ENCODE measurements around the gene PHF20. TPM values are rescaled to one million over a fixed set of nuclear protein-coding genes. Genes with fewer than 3 reads are reported as not detected.
A peak's percentile ranks its signal among the peaks of the same experiment; 100 is the strongest.
"Not testable (repeated sequence)": the region's sequence is repeated elsewhere in the genome, so short reads cannot be mapped to it uniquely, and the experiment has no call there.

Gene PHF20
- total RNA-seq: 100 to 1,000 TPM; 119 to 126 TPM
- polyA plus RNA-seq (2013, experiment 1 of 2): 68.8 TPM
- 63.8 TPM for polyA plus RNA-seq (2013, experiment 2 of 2)
- 50.7 to 281 (median 106) reads per million in 172 experiments for total RNA-seq

GRCh38 chr20:35771689-35772562 lies at the start of gene PHF20:
Gene PHF20 (plus strand): TSS chr20:35772015. CDS start chr20:35801523, 29,508 bp downstream.
- intact Hi-C loops (cut with DNase I, micrococcal nuclease): loop anchor here (1.0 to 10.0 kb wide), 4 partner anchors 30 to 317 kb away; partner anchors contain the start of genes RBM39 (in 2 of the 2) and CEP250 (in 1 of the 2)
- Mint-ChIP-seq H3K9me3 (peaks cover 3% of the 10 kb centered on the region), H3K27ac (peak within 1 kb of the TSS; percentile 96), H3K27me3 (no peaks in the 10 kb centered on the region), H3K36me3 (ENCODE audit: low read depth) (peaks cover 44% of the 10 kb centered on the region), H3K4me1 (ENCODE audit: low read depth) (peaks cover 75% of the 10 kb centered on the region), H3K4me3 (peak within 1 kb of the TSS; percentile 97)
- DNase-seq (peak; percentile 100), ATAC-seq (ENCODE audit: poor library complexity) (peak; percentile 84)
- Histone ChIP-seq H3K9me3 (ENCODE audit: control insufficient read depth in 1 of 2, insufficient read depth in 1 of 2, low read length in 2 of 2) (no peaks in the 10 kb centered on the region), H3K27me3 (ENCODE audit: control insufficient read depth in 1 of 2, insufficient read depth in 2 of 2, low read length in 2 of 2) (no peaks in the 10 kb centered on the region), H3K36me3 (ENCODE audit: insufficient read depth, low read length) (peaks cover 12% of the 10 kb centered on the region), H3K27ac (ENCODE audit: low read depth in 1 of 2, low read length in 2 of 2) (peak within 1 kb of the TSS; percentile 86 to 96), H3K4me3 (ENCODE audit: low read length) (peak within 1 kb of the TSS; percentile 79), H3K4me1 (ENCODE audit: insufficient read depth, low read length) (peaks cover 84% of the 10 kb centered on the region)
- ChIA-PET CTCF (interaction anchor here (1.0 to 4.5 kb wide), 4 partner anchors 29 to 182 kb away, joined by 3 to 32 read pairs (median 10); partner anchors contain the start of genes RBM39 and SCAND1), POLR2A (interaction anchor here (0.6 to 15.8 kb wide), 26 partner anchors 9 to 1779 kb away, joined by 3 to 891 read pairs (median 4); partner anchors contain the start of genes CEP250, CPNE1, NFS1 and RBM12)
- TF ChIP-seq, protein P1, sequence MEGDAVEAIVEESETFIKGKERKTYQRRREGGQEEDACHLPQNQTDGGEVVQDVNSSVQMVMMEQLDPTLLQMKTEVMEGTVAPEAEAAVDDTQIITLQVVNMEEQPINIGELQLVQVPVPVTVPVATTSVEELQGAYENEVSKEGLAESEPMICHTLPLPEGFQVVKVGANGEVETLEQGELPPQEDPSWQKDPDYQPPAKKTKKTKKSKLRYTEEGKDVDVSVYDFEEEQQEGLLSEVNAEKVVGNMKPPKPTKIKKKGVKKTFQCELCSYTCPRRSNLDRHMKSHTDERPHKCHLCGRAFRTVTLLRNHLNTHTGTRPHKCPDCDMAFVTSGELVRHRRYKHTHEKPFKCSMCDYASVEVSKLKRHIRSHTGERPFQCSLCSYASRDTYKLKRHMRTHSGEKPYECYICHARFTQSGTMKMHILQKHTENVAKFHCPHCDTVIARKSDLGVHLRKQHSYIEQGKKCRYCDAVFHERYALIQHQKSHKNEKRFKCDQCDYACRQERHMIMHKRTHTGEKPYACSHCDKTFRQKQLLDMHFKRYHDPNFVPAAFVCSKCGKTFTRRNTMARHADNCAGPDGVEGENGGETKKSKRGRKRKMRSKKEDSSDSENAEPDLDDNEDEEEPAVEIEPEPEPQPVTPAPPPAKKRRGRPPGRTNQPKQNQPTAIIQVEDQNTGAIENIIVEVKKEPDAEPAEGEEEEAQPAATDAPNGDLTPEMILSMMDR (IDR thresholded peaks at IDR 0.05): no peak

DNA sequence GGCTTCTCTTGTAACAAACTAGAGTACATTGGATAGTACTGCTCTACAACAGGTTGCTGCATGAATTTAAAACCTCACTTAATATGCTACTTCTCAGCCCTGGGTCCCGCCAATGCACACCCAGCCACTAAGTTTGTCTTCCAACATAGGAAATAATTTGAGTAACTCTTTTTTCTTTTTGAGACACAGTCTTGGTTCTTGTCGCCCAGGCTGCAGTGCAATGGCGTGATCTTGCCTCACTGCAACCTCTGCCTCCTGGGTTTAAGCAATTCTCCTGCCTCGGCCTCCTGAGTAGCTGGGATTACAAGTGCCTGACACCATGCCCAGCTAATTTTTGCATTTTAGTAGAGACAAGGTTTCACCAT lies 48.6 kb upstream of the PHF20 start:
- H3K9me3 Mint-ChIP-seq; H3K4me3 ChIP-seq (ENCODE audit: low read length); H3K4me3 Mint-ChIP-seq; H3K27ac ChIP-seq (ENCODE audit: low read depth in 1 of 2, low read length in 2 of 2); H3K27me3 Mint-ChIP-seq; DNase-seq; ATAC-seq (ENCODE audit: poor library complexity); H3K9me3 ChIP-seq (ENCODE audit: control insufficient read depth in 1 of 2, insufficient read depth in 1 of 2, low read length in 2 of 2); H3K27me3 ChIP-seq (ENCODE audit: control insufficient read depth in 1 of 2, insufficient read depth in 2 of 2, low read length in 2 of 2): not testable (repeated sequence)
- H3K36me3 ChIP-seq (ENCODE audit: insufficient read depth, low read length): peaks cover 97% of the 10 kb centered on the region
- intact Hi-C loops (cut with DNase I, micrococcal nuclease): loop anchor here (5.0 to 10.0 kb wide), 3 partner anchors 52 to 1172 kb away; partner anchors contain the start of gene PHF20 (in 1 of the 2)
- ChIA-PET CTCF (interaction anchor here (2.5 kb wide), 1 partner anchor 17 kb away, joined by 6 read pairs; no protein-coding TSS in a partner anchor), POLR2A (interaction anchor here (0.6 to 1.8 kb wide), 3 partner anchors 19 to 106 kb away, joined by 3 to 4 read pairs (median 3); partner anchors contain the start of gene RBM39)
- peaks cover 45% of the 10 kb centered on the region for H3K4me1 ChIP-seq (ENCODE audit: insufficient read depth, low read length)
- Mint-ChIP-seq H3K4me1 (ENCODE audit: low read depth) (peaks cover 48% of the 10 kb centered on the region), H3K36me3 (ENCODE audit: low read depth) (peaks cover 98% of the 10 kb centered on the region), H3K27ac (peak overlapping the region; percentile 7)

DNA sequence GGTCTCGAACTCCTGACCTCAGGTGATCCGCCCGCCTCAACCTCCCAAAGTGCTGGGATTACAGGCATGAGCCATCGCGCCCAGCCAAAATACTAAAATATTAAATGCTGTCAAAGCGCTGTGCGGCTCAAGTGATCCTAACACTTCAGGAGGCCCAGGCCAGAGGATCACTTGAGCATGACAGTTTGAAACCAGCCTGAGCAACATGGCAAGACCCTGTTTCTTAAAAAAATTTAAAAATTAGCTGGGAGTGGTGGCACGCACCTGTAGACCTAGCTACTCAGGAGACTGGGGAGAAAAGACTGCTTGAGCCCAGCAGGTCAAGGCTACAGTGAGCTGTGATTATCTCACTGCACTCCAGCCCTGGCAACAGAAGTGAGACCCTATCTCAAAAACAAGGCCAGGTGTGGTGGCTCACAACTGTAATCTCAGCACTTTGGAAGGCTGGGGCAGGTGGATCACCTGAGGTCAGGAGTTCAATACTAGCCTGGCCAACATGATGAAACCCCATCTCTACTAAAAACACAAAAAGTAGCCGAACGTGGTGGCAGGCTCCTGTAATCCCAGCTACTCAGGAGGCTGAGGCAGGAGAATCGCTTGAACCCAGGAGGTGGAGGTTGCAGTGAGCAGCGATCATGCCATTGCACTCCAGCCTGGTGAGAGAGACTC lies 48.0 kb upstream of the PHF20 start:
- peaks cover 48% of the 10 kb centered on the region for H3K4me1 Mint-ChIP-seq (ENCODE audit: low read depth)
- H3K36me3 ChIP-seq (ENCODE audit: insufficient read depth, low read length): peaks cover 97% of the 10 kb centered on the region
- ChIA-PET CTCF (interaction anchor here (2.5 kb wide), 1 partner anchor 16 kb away, joined by 6 read pairs; no protein-coding TSS in a partner anchor), POLR2A (interaction anchor here (1.0 to 1.8 kb wide), 3 partner anchors 8 to 22 kb away, joined by 3 to 4 read pairs (median 3); partner anchors contain the start of gene RBM39)
- intact Hi-C loops (cut with DNase I, micrococcal nuclease): loop anchor here (5.0 to 10.0 kb wide), 3 partner anchors 51 to 1171 kb away; partner anchors contain the start of gene PHF20 (in 1 of the 2)
- H3K27ac ChIP-seq (ENCODE audit: low read depth in 1 of 2, low read length in 2 of 2); H3K27me3 ChIP-seq (ENCODE audit: control insufficient read depth in 1 of 2, insufficient read depth in 2 of 2, low read length in 2 of 2); H3K4me3 ChIP-seq (ENCODE audit: low read length); H3K9me3 ChIP-seq (ENCODE audit: control insufficient read depth in 1 of 2, insufficient read depth in 1 of 2, low read length in 2 of 2); DNase-seq; H3K27me3 Mint-ChIP-seq; H3K9me3 Mint-ChIP-seq; H3K4me3 Mint-ChIP-seq; H3K27ac Mint-ChIP-seq; ATAC-seq (ENCODE audit: poor library complexity): not testable (repeated sequence)
- H3K4me1 ChIP-seq (ENCODE audit: insufficient read depth, low read length): peaks cover 41% of the 10 kb centered on the region
- peaks cover 98% of the 10 kb centered on the region for H3K36me3 Mint-ChIP-seq (ENCODE audit: low read depth)

Data from CD4-positive, alpha-beta T cell (primary cell).